ENCODE data around the gene BRMS1.

GRCh38 chr11:66325263-66325671 is 19.6 kb downstream of the BRMS1 start:
- TF ChIP-seq GABPA (IDR thresholded peaks at IDR 0.05 in 1 of 2, conservative IDR thresholded peaks at IDR 0.05 in 1 of 2), result no peak
- TF ChIP-seq CTCF (IDR thresholded peaks at IDR 0.05; ENCODE audit: low read depth, low read length, missing input control), result no peak
- no peak for TF ChIP-seq FOXA1 (IDR thresholded peaks at IDR 0.05)
- TF ChIP-seq RAD21 (IDR thresholded peaks at IDR 0.05), result no peak
- TF ChIP-seq RXRA (IDR thresholded peaks at IDR 0.05), result no peak
- TF ChIP-seq EGR1 (IDR thresholded peaks at IDR 0.05; ENCODE audit: low read depth in 2 of 2), result no peak
- TF ChIP-seq REST (IDR thresholded peaks at IDR 0.05), result no peak
- no peak for TF ChIP-seq TAF1 (conservative IDR thresholded peaks at IDR 0.05)
- TF ChIP-seq HNF4G (IDR thresholded peaks at IDR 0.05), result no peak
- no peak for TF ChIP-seq JUND (IDR thresholded peaks at IDR 0.05)
- no peak for TF ChIP-seq MAX (IDR thresholded peaks at IDR 0.05)
- TF ChIP-seq YY1 (IDR thresholded peaks at IDR 0.05), result no peak
- TF ChIP-seq ATF3 (IDR thresholded peaks at IDR 0.05), result no peak
